Umbilical cord (tissue), 2 donors: ENCODE measurements around the gene EXOC3L1. TPM values are rescaled to one million over a fixed set of nuclear protein-coding genes. Genes with fewer than 3 reads are reported as not detected.

ENCODE experiments used
- DNase-seq: peaks from one replicate; pipeline ENCODE4 v3.0.0-alpha.2; 2015; ENCODE audit warnings: low spot score
- total RNA-seq: library from RNA; depleted of rRNA; stranded (reverse); fragments of >200 nt; gene quantifications from one replicate; pipeline ENCODE4 v1.2.3, GENCODE V29; 2014; ENCODE audit warnings: low replicate concordance; ENCODE audit not compliant: insufficient read depth

EXOC3L1 gene
- total RNA-seq, 1 donor from 2014 or later: 0.24 TPM

- DNase-seq: peak; percentile 63
Measured at GRCh38 chr16:67216612-67217490, 26.9 kb upstream of the EXOC3L1 start.

DNA sequence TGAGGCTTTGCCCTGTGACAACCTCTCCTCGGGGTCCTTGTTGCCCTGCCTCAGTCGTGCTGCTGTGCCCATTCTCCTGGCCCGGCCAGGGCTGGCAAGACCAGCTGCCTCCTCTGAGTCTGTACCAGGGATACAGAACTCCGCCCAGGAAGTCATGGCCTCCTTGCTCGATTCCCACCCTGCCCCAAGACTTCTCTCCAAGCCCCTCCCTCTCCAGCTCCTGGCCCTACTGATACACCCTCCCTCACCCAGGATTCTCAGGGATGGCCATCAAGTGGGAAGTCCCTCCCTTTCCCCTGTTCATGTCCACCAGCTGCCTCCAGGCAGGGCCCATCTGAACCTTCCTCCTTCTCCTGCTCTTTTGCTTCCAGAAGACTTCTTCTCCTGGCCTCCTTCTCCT is 25.8 kb upstream of the EXOC3L1 start:
- DNase-seq: no peak

GRCh38 chr16:67213197-67214019 is 23.5 kb upstream of the EXOC3L1 start:
- DNase-seq: no peak

- DNase-seq: no peak
Measured at GRCh38 chr16:67212766-67213165, 22.8 kb upstream of the EXOC3L1 start.

GRCh38 chr16:67211674-67212073 is 21.7 kb upstream of the EXOC3L1 start:
- DNase-seq: no peak

DNA sequence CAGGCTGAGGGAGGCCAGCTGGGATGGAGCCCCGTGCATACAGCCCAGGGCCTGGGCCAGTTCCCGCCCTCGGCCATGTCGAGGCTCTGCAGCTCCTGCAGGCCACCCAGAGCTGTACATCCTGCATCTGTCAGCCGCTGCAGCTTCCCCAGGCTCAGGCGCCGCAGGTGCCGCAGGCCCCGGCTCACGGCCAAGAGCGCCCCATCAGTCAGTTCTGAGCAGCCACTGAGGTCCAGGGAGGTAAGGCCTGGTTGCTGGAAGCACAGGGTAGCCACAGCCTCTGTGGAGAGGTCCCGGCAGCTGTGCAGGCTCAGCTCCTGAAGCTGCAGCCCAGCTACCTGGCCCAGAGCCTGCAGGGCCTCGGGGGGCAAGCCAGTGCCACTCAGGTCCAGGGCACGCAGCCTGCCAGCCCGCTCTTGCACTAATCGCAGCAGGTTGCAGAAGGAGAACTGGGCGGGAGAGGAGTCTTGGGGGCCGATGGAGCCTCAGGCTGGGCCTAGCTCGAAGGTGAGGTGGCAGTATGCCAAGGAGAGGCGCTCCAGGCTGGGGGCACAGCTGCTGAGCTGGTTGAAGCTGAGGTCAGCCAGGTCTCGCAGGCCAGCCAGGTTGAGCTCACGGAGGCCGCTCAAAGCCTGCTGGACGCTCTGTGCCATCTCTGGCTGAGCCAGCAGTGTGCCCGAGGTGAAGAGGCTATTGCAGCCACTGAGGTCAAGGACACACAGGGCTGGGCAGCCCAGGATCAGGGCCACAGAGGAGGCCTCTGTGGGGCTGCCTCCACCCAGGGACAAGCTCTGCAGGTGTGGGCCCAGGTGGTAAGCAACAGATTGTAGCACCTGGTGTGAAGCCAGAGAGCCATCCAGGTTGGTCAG is 20.4 kb upstream of the EXOC3L1 start:
- no peak for DNase-seq

GRCh38 chr16:67209565-67209964 is 19.6 kb upstream of the EXOC3L1 start:
- DNase-seq: no peak

- no peak for DNase-seq
Measured at GRCh38 chr16:67208154-67208896, 18.4 kb upstream of the EXOC3L1 start.

GRCh38 chr16:67207249-67208091 is 17.5 kb upstream of the EXOC3L1 start:
- no peak for DNase-seq

DNA sequence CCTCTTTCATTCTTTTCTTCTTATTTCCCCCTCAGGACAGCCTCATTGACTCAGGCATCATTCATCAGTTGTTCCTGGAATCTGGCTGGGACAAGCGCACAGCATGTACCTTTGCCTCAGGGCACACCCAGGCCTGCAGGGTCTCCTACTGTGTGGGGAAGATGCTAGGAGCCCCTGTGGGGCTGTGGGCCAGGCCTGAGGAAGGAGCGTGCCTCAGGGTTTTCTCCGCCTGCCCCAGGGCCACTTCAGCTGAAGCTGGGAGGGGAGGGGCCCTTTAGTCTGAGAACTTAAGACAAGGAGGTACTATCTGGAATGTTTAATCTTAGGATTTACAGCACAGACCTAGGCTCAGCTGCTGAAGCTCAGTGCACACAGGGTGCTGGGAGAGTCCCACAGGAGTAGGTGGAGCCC is 16.9 kb upstream of the EXOC3L1 start:
- no peak for DNase-seq

DNA sequence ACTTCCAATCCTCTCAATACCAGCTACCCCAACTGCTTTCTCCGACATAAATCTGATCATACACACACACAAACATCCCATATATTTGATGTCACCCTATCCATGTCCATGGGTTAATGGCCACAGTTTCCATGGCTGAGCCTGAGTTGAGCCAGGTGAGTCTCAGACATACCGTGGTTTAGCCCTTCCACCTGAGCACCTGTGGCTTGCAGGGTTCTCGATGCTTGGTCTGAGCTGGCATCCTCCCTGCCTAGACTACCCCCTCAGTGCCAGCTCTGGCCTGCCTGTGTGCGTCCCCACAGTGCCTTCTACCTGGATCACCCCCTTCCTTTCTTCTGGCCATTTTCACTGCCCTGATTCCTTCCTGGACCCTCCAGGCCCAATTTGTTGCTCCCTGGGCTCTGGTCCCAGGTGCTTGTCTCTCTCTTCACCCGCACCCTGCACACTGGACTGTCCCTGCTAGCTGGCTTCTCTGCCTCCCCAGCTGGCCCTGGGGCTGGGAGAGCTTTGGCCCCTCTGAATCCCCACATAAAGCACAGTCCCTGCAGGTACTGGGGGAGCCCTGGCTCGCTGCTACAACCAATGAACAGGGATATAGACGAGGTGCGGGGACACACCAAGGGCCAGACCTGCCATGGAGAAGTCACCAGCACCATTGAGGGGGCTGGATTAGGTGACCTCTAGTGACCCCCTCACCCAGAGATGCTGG is 16.3 kb upstream of the EXOC3L1 start:
- DNase-seq: no peak

DNA sequence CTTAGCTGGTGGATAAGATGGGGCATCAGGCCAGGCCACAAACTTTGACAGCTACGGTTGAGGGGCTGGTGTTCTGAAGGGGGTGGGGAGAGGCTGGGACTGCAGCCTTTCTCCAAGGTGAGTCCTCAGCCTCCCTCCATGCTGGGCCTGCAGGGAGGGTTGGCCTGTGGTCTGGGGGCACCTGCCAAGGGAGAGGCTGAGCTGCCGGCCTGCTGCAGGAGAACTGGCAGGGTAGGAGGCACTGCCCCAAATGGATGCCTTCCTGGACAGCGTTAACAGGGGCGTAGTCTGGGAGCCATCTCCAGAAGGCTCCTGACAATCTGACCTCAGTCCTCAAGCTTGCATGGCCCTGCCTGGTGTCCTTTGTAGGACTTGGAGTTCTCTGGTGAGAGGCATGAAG is 14.1 kb upstream of the EXOC3L1 start:
- no peak for DNase-seq

DNA sequence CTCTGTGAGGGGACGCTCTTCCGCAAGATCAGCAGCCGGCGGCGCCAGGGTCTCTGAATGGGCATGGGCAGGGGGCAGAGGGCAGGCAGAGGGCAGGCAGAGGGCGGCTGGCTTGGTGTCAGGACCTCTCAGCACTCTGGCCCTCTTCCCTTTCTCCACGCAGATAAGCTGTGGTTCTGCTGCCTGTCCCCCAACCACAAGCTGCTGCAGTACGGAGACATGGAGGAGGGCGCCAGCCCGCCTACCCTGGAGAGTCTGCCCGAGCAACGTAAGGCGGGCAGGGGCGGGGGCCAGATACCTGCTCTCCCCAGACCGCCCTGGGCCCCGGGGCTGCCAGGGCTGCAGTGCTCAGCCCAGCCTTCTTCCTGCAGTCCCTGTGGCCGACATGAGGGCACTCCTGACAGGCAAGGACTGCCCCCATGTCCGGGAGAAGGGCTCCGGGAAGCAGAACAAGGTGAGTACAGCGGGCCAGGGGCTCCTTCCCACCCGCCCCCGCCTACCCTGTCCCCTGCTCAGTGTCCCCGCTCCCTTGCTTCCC is 13.1 kb upstream of the EXOC3L1 start:
- no peak for DNase-seq

GRCh38 chr16:67202426-67202825 is 12.5 kb upstream of the EXOC3L1 start:
- no peak for DNase-seq

DNA sequence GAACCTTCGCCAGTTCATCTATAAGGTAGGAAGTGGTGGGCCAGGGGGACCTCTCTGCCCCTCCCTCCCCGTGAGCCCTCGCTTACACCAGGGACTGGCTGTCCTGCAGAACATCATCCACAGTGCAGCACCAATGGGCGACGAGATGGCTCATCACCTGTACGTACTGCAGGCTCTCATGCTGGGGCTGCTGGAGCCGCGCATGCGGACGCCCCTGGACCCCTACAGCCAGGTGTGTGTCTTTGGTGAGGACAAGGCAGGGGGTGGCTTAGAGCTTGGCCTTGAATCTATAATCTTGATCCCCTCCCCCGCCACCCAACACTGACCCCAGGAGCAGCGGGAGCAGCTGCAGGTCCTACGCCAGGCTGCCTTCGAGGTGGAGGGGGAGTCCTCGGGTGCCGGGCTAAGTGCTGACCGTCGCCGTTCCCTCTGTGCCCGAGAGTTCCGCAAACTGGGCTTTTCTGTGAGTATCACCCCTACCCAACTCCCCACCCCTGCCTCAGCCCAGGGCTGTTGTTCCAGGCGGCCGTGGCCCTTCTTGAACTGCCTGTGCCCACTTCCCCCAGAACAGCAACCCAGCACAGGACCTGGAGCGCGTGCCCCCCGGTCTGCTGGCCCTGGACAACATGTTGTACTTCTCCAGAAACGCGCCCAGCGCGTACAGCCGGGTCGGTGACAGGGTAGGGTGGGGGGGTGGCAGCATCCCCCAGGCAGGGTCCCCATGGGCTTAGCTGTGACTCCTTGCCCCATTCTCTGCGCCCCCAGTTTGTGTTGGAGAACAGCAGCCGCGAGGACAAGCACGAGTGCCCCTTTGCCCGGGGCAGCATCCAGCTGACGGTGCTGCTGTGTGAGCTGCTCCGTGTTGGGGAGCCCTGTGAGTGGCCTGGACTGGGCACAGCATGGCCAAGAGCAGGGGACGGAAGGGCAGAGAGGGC is 11.7 kb upstream of the EXOC3L1 start:
- DNase-seq: no peak

GRCh38 chr16:67200491-67200890 is 10.6 kb upstream of the EXOC3L1 start:
- no peak for DNase-seq

- DNase-seq: no peak
Measured at GRCh38 chr16:67199808-67200198, 9.9 kb upstream of the EXOC3L1 start.
